ENCODE measurements around the gene MCM3AP. TPM values are rescaled to one million over a fixed set of nuclear protein-coding genes. Genes with fewer than 3 reads are reported as not detected.

The MCM3AP gene
- total RNA-seq, 4 donors from 2014 or later: 55.3 to 170 (median 95.2) TPM

DNA sequence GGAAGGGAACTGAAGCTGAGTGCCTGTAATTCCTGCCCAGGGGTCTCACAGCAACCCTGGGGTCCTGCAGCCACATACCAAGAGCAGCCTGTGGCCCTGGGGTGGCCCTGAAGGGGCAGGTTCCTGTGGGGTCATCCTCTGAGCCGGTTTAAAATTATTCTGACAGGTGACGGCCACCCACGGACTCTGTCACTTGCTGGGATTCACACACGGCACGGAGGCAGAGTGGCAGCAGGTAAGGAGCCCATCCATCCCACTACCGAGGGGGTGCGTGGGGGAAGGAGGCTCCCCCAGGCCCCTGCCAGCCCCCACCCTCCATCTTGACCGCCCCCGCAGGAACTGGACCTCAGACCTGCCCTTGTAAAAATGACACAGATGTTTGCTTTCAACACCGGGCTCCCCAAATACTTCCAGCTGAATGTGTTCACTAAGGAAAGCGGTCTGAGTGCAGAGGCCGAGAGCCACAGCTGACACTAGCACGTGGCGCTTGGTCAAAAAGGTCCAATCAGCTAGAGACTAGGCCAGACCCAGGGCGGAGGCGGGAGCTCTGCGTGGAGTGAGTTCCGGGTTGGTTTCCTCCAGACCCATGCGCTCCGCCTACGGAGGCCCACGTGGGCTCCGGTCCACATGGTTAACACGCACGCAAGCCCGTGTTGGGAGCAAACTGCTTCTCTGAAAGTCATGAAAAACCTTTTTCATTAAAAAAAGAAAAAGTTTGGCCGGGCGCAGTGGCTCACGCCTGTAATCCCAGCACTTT is 10.8 kb upstream of the MCM3AP start:
- TF ChIP-seq, protein P1, sequence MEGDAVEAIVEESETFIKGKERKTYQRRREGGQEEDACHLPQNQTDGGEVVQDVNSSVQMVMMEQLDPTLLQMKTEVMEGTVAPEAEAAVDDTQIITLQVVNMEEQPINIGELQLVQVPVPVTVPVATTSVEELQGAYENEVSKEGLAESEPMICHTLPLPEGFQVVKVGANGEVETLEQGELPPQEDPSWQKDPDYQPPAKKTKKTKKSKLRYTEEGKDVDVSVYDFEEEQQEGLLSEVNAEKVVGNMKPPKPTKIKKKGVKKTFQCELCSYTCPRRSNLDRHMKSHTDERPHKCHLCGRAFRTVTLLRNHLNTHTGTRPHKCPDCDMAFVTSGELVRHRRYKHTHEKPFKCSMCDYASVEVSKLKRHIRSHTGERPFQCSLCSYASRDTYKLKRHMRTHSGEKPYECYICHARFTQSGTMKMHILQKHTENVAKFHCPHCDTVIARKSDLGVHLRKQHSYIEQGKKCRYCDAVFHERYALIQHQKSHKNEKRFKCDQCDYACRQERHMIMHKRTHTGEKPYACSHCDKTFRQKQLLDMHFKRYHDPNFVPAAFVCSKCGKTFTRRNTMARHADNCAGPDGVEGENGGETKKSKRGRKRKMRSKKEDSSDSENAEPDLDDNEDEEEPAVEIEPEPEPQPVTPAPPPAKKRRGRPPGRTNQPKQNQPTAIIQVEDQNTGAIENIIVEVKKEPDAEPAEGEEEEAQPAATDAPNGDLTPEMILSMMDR (IDR thresholded peaks at IDR 0.05; ENCODE audit: low read depth): no peak

DNA sequence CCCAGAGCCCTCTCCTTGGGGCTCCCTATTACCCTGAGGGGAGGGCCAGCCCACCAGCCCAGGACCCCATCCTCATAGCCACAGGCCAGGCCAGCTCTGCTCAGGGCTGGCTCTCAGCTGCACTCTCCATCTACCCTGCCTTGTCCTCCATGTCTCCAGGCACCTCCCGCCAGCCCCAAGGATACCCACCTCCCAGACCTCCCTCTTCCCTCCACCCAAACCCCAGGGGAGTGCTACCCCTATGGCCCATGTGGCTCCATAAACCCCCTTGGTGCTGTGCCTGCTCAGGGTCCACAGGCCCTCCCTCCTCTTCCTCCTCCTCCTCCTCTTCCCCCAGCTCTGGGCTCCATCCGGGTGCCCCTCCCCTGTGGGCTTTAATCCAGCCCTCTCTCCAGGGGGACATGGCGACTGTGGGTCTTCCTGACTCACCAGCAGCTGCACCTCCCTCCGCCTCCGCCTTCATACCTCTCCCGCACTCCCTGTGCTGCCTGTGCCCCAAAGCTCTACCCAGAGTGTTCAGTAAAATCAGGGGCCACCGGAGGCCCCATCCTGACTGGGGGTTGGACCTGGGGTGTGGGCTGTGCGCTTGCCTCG is 9.9 kb upstream of the MCM3AP start:
- TF ChIP-seq, protein P1 (IDR thresholded peaks at IDR 0.05; ENCODE audit: low read depth): no peak

DNA sequence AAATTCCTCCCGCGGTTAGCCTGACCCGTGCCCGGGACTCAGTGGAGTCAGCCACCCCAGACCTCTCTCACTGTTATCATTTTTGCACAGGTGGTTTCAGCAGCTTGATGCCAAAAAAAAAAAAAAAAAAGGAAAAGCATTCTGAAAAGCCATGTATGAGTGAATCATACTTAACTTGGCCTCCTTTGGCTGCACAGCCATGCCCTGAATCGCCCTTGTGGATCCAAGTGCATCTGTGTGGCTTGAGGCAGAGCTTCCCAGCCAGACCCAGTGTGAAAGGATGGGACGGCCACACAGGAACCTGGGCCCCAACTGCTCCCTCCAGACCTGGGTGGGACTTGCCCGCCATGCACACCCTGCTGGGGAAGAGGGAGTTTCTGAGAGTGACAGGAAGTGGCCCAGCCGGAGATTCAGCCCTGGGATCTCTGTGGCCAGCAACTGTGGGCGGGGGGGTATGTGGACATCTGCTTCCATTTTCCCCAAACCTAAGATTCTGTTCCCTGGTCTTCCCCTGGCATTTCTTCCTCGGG is 9.3 kb upstream of the MCM3AP start:
- TF ChIP-seq, protein P1 (IDR thresholded peaks at IDR 0.05; ENCODE audit: low read depth): no peak

DNA sequence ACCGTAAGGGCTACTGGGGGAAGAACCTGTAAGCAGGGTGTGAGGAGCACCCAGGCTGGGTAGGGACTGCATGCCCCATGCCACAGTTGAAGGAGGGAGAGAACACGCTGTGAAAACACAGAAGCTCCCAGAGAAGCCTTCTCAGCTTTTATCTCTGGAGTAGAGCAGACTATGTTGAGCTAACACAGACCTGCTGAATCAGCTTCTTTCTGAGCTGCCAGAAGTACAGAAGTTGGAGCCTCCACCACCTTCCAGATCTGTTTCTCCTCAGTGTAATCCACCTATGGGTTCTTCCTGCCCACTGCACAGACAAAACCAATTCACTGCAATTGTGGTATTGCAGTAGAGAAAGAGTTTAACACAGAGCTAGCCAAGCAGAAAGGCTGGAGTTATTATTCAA is 6.2 kb upstream of the MCM3AP start:
- TF ChIP-seq, protein P1 (IDR thresholded peaks at IDR 0.05; ENCODE audit: low read depth): no peak

DNA sequence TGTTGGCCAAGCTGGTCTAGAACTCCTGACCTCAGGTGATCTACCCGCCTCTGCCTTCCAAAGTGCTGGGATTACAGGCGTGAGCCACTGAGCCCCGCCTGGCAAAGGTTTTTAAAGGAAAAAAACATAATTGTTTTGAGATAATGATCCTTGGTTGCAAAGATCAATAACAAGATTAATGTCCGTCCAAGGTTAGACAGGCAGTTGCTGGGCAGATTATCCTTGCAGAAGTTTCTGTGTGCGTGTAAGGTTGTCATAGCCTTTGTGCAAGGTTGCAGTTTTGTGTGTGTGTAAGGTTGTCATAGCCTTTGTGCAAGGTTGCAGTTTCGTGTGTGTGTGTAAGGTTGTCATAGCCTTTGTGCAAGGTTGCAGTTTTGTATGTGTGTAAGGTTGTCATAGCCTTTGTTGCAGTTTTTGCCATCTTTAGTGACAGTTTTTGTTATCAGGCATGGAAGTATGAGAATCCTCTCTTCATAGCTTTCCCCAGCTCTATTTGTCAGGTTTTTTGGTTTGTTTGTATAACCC is 4.3 kb upstream of the MCM3AP start:
- TF ChIP-seq, protein P1 (IDR thresholded peaks at IDR 0.05; ENCODE audit: low read depth): no peak

DNA sequence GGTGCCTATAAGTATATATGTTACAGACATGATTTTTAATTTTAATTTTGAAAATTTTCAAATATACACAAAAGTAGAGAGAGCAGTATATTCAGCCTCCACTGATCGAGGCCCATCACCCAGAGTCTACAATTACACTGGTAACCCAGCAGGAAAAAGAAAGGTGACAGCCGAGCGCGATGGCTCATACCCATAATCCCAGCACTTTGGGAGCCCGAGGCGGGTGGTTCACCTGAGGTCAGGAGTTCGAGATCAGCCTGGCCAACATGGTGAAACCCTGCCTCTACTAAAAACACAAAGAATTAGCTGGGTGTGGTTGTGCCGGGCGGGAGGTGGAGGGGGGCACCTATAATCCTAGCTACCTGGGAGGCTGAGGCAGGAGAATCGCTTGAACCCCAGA is 2.1 kb upstream of the MCM3AP start:
- TF ChIP-seq, protein P1 (IDR thresholded peaks at IDR 0.05; ENCODE audit: low read depth): no peak

DNA sequence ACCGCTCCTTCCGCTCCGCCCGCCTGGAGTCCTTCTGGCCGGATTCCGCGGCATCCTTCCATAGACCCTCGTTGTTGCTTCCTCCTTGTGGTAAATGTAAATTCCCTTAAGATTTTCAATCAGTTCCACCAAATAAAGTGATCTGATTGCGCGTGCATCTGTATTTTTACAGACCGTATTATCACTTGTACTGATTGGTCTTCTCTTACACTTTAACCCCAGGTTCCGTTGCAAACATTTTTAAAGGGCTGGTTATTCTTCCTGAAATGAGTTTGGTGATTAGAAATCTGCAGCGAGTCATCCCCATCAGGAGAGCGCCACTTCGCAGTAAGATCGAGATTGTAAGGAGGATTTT is 1.2 kb upstream of the MCM3AP start:
- TF ChIP-seq, protein P1 (IDR thresholded peaks at IDR 0.05; ENCODE audit: low read depth): no peak
